WERI-Rb-1 (cell line): Measurements from ENCODE around the gene GP1BB.
A peak's percentile ranks its signal among the peaks of the same experiment; 100 is the strongest.

Source experiments
- DNase-seq: peaks from one replicate; pipeline ENCODE4 v3.0.0-alpha.2; 2020
- H3K27ac ChIP-seq: fragments of 250-450 bp; sonication (Bioruptor Pico); 2 replicates; pipeline ENCODE4 v1.5.1; 2020; ENCODE audit warnings: mild to moderate bottlenecking, moderate library complexity
- H3K27me3 ChIP-seq: fragments of 250-450 bp; sonication (Bioruptor Pico); 2 replicates; pipeline ENCODE4 v1.5.1; 2021; ENCODE audit warnings: mild to moderate bottlenecking, low read depth, moderate library complexity; ENCODE audit not compliant: insufficient read depth, severe bottlenecking
- H3K36me3 ChIP-seq: fragments of 250-450 bp; sonication (Bioruptor Pico); 2 replicates; pipeline ENCODE4 v1.5.1; 2020; ENCODE audit warnings: mild to moderate bottlenecking, moderate library complexity
- H3K4me3 ChIP-seq: 2 replicates; pipeline ENCODE4 v1.5.1; 2011; ENCODE audit warnings: low read depth, mild to moderate bottlenecking, control low read depth, low read length
- H3K9me3 ChIP-seq: fragments of 250-450 bp; sonication (Bioruptor Pico); 2 replicates; pipeline ENCODE4 v1.5.1; 2021; ENCODE audit warnings: mild to moderate bottlenecking, moderate library complexity; ENCODE audit not compliant: severe bottlenecking
- CTCF ChIP-seq: IDR thresholded peaks from 2 replicates; pipeline ENCODE4 v1.5.1; 2011; ENCODE audit warnings: low read depth, mild to moderate bottlenecking, control low read depth, inconsistent platforms, low read length

GP1BB gene

GRCh38 chr22:19756288-19757128 is 33.2 kb downstream of the GP1BB start:
- H3K4me3 ChIP-seq = no peak overlapping the region

GRCh38 chr22:19757140-19757984 is 34.0 kb downstream of the GP1BB start:
- Histone ChIP-seq H3K36me3 (no peaks in the 10 kb centered on the region), H3K27me3 (no peaks in the 10 kb centered on the region), H3K9me3 (no peaks in the 10 kb centered on the region), H3K4me3 (no peak overlapping the region), H3K27ac (no peak overlapping the region)
- no peak for DNase-seq
- no peak for TF ChIP-seq CTCF

More at GRCh38 chr22:19756288-19757128, 33.2 kb downstream of the GP1BB start:
- H3K27ac ChIP-seq = no peak overlapping the region
- no peaks in the 10 kb centered on the region for H3K9me3 ChIP-seq
- H3K27me3 ChIP-seq = no peaks in the 10 kb centered on the region
- peak; percentile 32 for DNase-seq
- H3K36me3 ChIP-seq = no peaks in the 10 kb centered on the region
- TF ChIP-seq CTCF = no peak

- H3K27ac ChIP-seq = no peak overlapping the region
- H3K27me3 ChIP-seq = no peaks in the 10 kb centered on the region
- H3K9me3 ChIP-seq = no peaks in the 10 kb centered on the region
- H3K36me3 ChIP-seq = peaks cover 4% of the 10 kb centered on the region; the same call in 1 of the 2 replicates
- TF ChIP-seq CTCF = no peak
- no peak for DNase-seq
- no peak overlapping the region for H3K4me3 ChIP-seq
Observed at GRCh38 chr22:19757985-19758895, 34.9 kb downstream of the GP1BB start.

GRCh38 chr22:19758896-19759426 is 35.6 kb downstream of the GP1BB start:
- no peak for DNase-seq
- Histone ChIP-seq H3K27ac (no peak overlapping the region), H3K9me3 (no peaks in the 10 kb centered on the region), H3K36me3 (peaks cover 9% of the 10 kb centered on the region; the same call in 1 of the 2 replicates), H3K27me3 (no peaks in the 10 kb centered on the region), H3K4me3 (no peak overlapping the region)
- TF ChIP-seq CTCF = no peak

GRCh38 chr22:19759427-19760057 is 36.2 kb downstream of the GP1BB start:
- Histone ChIP-seq H3K27ac (peak overlapping the region; percentile 65), H3K27me3 (no peaks in the 10 kb centered on the region), H3K36me3 (peaks cover 13% of the 10 kb centered on the region), H3K4me3 (no peak overlapping the region), H3K9me3 (no peaks in the 10 kb centered on the region)
- DNase-seq = no peak
- no peak for TF ChIP-seq CTCF
